Thyroid gland (tissue), 4 donors: ENCODE measurements around the gene ACTR10.

Experiments
- CTCF ChIP-seq, 6 experiments: fragments of 200-600 bp in 3 of 6; fragments of 450-650 bp in 3 of 6; sonication (generic) in 3 of 6; IDR thresholded peaks; one replicate each; pipeline ENCODE4 v1.5.1; 2016 to 2019; ENCODE audit warnings: antibody characterized with exemption in 6 of 6, mild to moderate bottlenecking in 2 of 6, inconsistent platforms in 1 of 6, moderate library complexity in 1 of 6
- POLR2A ChIP-seq, 2 donors: fragments of 450-650 bp; IDR thresholded peaks; one replicate each; pipeline ENCODE4 v1.6.1; 2017; ENCODE audit warnings: antibody characterized with exemption in 2 of 2, mild to moderate bottlenecking in 2 of 2, moderate library complexity in 1 of 2

GRCh38 chr14:58193542-58193941, 6.4 kb upstream of the ACTR10 start:
- TF ChIP-seq POLR2A (IDR thresholded peaks at IDR 0.05) (no peak), CTCF (IDR thresholded peaks at IDR 0.05) (no peak)
